BJ (cell line): ENCODE results near the gene CYP8B1. TPM values are rescaled to one million over a fixed set of nuclear protein-coding genes. Genes with fewer than 3 reads are reported as not detected.

Experiments used
- CTCF ChIA-PET: fragments of 350-600 bp; formaldehyde crosslinking; extraction: SDS; loops from one replicate; lab custom pipeline; 2021; ENCODE audit warnings: antibody characterized with exemption, inconsistent platforms; lab: Yijun Ruan, JAX
- POLR2A ChIA-PET: fragments of 300-600 bp; sonication (Branson Sonifier 250); formaldehyde crosslinking; extraction: SDS; loops from one replicate; lab custom pipeline; 2021; ENCODE audit warnings: antibody characterized with exemption; lab: Charles Lee
- DNase-seq: peaks from one replicate; pipeline ENCODE4 v3.0.0-alpha.2; 2011; ENCODE audit warnings: low read depth
- H3K27me3 ChIP-seq: 2 replicates; pipeline ENCODE4 v1.6.0; 2011; ENCODE audit warnings: low read length; ENCODE audit not compliant: control insufficient read depth, insufficient read depth
- H3K36me3 ChIP-seq: 2 replicates; pipeline ENCODE4 v1.5.1; 2011; ENCODE audit warnings: low read length; ENCODE audit not compliant: control insufficient read depth, insufficient read depth
- H3K4me3 ChIP-seq: 2 replicates; pipeline ENCODE4 v1.5.1; 2011; ENCODE audit warnings: low read depth, mild to moderate bottlenecking, control low read depth, low read length
- polyA plus RNA-seq: library from polyadenylated mRNA; depleted of rRNA; stranded (reverse); fragments of >200 nt; gene quantifications from 2 replicates; pipeline ENCODE4 v1.2.3, GENCODE V29; 2011
- TF ChIP-seq, protein P1 (sequence below): IDR thresholded peaks from 2 replicates; pipeline ENCODE4 v1.5.1; 2011; ENCODE audit warnings: low read depth, mild to moderate bottlenecking, control low read depth, inconsistent platforms, low read length, moderate library complexity; ENCODE audit not compliant: insufficient read depth

The CYP8B1 gene
- polyA plus RNA-seq, 1 experiment: not detected

DNA sequence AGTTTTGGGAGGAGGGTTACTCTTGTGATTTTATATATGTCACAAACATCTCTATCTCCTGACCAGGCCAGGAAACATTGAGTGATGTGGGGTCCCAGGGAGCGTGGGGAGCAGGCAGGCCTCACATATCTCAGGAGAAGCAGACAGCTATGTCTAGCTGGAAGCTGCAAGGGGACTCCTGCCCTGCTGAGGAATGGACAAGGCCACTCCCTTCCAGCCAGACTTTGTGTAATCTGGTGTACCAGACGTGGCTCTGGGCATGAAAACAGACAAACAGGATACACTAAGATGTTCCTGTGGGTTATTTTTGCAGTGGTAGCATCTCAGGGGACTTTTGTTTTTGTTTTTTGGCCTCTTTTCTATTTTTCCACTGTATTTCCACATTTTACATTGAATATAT is 23.2 kb downstream of the CYP8B1 start:
- ChIA-PET CTCF (interaction anchor here (2.7 kb wide), 1 partner anchor 12 kb away, joined by 12 read pairs; no protein-coding TSS in a partner anchor), POLR2A (no interaction called here)
- Histone ChIP-seq H3K36me3 (no peaks in the 10 kb centered on the region), H3K27me3 (peaks cover 4% of the 10 kb centered on the region), H3K4me3 (no peak overlapping the region)
- TF ChIP-seq, protein P1, sequence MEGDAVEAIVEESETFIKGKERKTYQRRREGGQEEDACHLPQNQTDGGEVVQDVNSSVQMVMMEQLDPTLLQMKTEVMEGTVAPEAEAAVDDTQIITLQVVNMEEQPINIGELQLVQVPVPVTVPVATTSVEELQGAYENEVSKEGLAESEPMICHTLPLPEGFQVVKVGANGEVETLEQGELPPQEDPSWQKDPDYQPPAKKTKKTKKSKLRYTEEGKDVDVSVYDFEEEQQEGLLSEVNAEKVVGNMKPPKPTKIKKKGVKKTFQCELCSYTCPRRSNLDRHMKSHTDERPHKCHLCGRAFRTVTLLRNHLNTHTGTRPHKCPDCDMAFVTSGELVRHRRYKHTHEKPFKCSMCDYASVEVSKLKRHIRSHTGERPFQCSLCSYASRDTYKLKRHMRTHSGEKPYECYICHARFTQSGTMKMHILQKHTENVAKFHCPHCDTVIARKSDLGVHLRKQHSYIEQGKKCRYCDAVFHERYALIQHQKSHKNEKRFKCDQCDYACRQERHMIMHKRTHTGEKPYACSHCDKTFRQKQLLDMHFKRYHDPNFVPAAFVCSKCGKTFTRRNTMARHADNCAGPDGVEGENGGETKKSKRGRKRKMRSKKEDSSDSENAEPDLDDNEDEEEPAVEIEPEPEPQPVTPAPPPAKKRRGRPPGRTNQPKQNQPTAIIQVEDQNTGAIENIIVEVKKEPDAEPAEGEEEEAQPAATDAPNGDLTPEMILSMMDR: no peak
- no peak for DNase-seq

DNA sequence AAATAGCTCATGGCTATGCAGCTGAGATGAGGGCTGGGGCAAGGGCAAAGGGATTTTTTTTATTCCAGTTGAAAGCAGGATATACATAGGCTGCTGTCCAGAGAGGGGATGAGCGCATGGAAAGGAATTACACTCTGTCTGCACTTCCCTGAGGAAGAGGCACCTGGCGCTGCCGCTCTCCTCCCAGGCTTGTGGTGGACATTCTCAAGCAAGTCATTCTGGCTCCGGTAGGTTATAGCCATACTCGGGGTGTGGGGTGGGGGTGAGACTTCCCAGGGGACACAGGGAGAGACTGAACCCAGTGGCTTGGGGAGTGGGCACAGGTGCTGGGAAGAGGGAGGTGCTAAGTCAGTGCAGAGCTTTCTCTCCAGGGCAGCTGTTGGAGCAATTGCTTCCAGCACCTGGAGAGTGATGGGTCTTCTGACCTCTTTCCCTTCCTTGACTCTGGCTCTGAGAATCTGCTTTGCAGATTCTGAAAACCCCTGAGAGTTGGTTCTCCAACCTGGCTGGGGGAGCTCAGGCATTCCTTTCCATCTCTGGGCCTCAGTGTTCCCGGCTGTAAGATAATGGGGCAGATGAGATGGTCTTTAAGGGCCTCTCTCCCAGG is 24.3 kb downstream of the CYP8B1 start:
- Histone ChIP-seq H3K36me3 (no peaks in the 10 kb centered on the region), H3K4me3 (no peak overlapping the region), H3K27me3 (peaks cover 6% of the 10 kb centered on the region)
- no peak for DNase-seq
- TF ChIP-seq, protein P1: no peak
- CTCF ChIA-PET: interaction anchor here (2.7 kb wide), 1 partner anchor 11 kb away, joined by 12 read pairs; no protein-coding TSS in a partner anchor
- POLR2A ChIA-PET: no interaction called here

DNA sequence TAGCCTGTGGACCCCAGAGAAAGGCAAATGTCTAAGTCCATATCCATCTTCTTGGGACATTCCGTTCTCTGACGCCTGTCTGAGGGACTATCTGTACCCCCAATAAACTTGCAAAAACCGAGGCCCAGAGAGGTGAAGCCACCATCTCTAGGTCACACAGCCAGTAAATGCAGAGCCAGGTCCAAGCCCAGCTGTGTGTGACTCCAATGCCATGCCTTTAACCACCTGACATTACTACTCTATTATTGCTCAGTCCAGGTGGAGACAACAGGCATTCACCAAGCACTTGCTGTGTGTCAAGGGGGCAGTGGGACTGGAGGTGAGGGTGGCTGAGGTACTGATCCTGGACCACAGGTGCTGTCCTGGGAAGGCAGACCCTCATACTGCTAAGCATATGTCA is 25.4 kb downstream of the CYP8B1 start:
- no peaks in the 10 kb centered on the region for H3K36me3 ChIP-seq
- CTCF ChIA-PET: interaction anchor here (2.7 kb wide), 1 partner anchor 10 kb away, joined by 12 read pairs; no protein-coding TSS in a partner anchor
- peaks cover 5% of the 10 kb centered on the region for H3K27me3 ChIP-seq
- POLR2A ChIA-PET: no interaction called here
- DNase-seq: no peak
- TF ChIP-seq, protein P1: no peak
- no peak overlapping the region for H3K4me3 ChIP-seq

DNA sequence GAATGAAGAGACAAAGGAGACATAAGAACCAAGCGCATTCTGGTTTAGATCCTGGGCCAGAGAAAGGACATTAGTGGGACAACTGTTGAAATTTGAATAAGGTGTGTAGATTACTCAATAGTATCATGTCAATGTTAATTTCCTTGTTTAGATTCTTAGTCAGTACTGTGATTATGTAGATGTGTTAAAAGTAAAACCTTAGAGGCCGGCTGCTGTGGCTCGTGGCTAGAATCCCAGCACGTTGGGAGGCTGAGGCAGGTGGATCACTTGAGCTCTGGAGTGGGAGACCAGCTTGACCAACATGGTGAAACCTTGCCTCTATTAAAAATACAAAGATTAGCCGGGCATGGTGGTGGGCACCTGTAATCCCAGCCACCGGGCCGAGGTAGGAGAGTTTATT is 26.7 kb downstream of the CYP8B1 start:
- DNase-seq: no peak
- H3K36me3 ChIP-seq: no peaks in the 10 kb centered on the region
- POLR2A ChIA-PET: no interaction called here
- H3K4me3 ChIP-seq: no peak overlapping the region
- CTCF ChIA-PET: interaction anchor here (0.9 kb wide), 1 partner anchor 9 kb away, joined by 3 read pairs; no protein-coding TSS in a partner anchor
- H3K27me3 ChIP-seq: peaks cover 7% of the 10 kb centered on the region
- TF ChIP-seq, protein P1: no peak

DNA sequence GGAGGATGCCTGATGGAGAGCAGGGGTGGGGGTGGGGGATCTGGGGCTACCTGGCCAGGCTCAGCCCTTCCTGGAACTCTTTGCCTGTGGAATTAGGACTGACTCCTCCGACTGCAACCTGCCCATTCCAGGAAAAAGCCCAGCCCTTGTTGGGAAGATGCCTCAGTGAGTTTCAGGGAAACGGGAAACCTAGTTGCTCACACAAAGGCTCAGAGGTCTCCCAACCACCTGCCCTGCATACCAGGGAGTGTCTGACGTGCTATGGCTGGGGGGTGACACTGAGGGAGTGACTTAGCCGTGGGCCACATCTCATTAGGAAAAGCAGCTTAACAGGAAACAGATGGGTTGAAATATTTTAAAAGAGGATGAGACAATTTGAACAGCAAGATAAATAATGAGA is 27.9 kb downstream of the CYP8B1 start:
- no peak for DNase-seq
- no peak overlapping the region for H3K4me3 ChIP-seq
- no peaks in the 10 kb centered on the region for H3K36me3 ChIP-seq
- POLR2A ChIA-PET: no interaction called here
- CTCF ChIA-PET: interaction anchor here (0.9 kb wide), 1 partner anchor 16 kb away, joined by 3 read pairs; no protein-coding TSS in a partner anchor
- TF ChIP-seq, protein P1: no peak
- H3K27me3 ChIP-seq: peaks cover 5% of the 10 kb centered on the region
